Right ventricle myocardium superior (tissue), 1 donor: ENCODE data around the gene SH3BP4. TPM values are rescaled to one million over a fixed set of nuclear protein-coding genes. Genes with fewer than 3 reads are reported as not detected.

Experiments used
- ATAC-seq: fragments of 200-7000 bp; cut with Tn5 transposase; one replicate; pipeline ENCODE4 v1.9.1; 2020; ENCODE audit warnings: mild to moderate bottlenecking; ENCODE audit not compliant: poor library complexity
- DNase-seq: peaks from one replicate; pipeline ENCODE4 v3.0.0-alpha.2; 2020
- intact Hi-C: fragments of 100-400 bp; cut with DNase I; formaldehyde crosslinking; loops from one replicate; pipeline ENCODE4 v1.11.2; 2022
- total RNA-seq: library from RNA; stranded (reverse); fragmentation: NEBNext Ultra II Directional; extraction: Animal tissue kit (Norgen Biotek cat#: 25700); gene quantifications from one replicate; pipeline ENCODE4 v1.2.1, GENCODE V29; 2021
- donor health status: DM: no; HTN: yes; CAD: no; lungs with severe emphysema.

SH3BP4 gene
- total RNA-seq, 1 donor from 2014 or later = 9.0 TPM

- ATAC-seq (peak; percentile 30), DNase-seq (peak; percentile 36)
- intact Hi-C loops = no loop called here
These were observed 73.3 kb downstream of the SH3BP4 start for GRCh38 chr2:235024931-235025773.

GRCh38 chr2:235025800-235026536, 74.2 kb downstream of the SH3BP4 start:
- peak; percentile 13 for DNase-seq
- ATAC-seq = no peak
- intact Hi-C loops = no loop called here

- ATAC-seq (peak; percentile 79), DNase-seq (peak; percentile 72)
- intact Hi-C loops = no loop called here
These were observed 75.1 kb downstream of the SH3BP4 start for GRCh38 chr2:235026649-235027557.

- intact Hi-C loops = no loop called here
- DNase-seq (peak; percentile 40), ATAC-seq (no peak)
These were observed 75.9 kb downstream of the SH3BP4 start for GRCh38 chr2:235027558-235028214.

GRCh38 chr2:235028646-235029045, 76.8 kb downstream of the SH3BP4 start:
- DNase-seq (peak; percentile 23), ATAC-seq (no peak)
- intact Hi-C loops = no loop called here

- intact Hi-C loops = no loop called here
- no peak for ATAC-seq
- peak; percentile 17 for DNase-seq
These were observed 77.2 kb downstream of the SH3BP4 start for GRCh38 chr2:235029054-235029453.

- no peak for ATAC-seq
- no peak for DNase-seq
- intact Hi-C loops = no loop called here
These were observed 78.3 kb downstream of the SH3BP4 start for GRCh38 chr2:235030126-235030525.

- no peak for ATAC-seq
- peak; percentile 8 for DNase-seq
- intact Hi-C loops = no loop called here
These were observed 79.1 kb downstream of the SH3BP4 start for GRCh38 chr2:235030936-235031335.

- intact Hi-C loops = no loop called here
- DNase-seq (peak; percentile 27), ATAC-seq (no peak)
These were observed 80.0 kb downstream of the SH3BP4 start for GRCh38 chr2:235031686-235032373.

GRCh38 chr2:235032466-235032865, 80.6 kb downstream of the SH3BP4 start:
- ATAC-seq (no peak), DNase-seq (peak; percentile 21)
- intact Hi-C loops = no loop called here

GRCh38 chr2:235032949-235033348, 81.1 kb downstream of the SH3BP4 start:
- intact Hi-C loops = no loop called here
- ATAC-seq = no peak
- DNase-seq = peak; percentile 26

GRCh38 chr2:235034265-235035118, 82.7 kb downstream of the SH3BP4 start:
- intact Hi-C loops = no loop called here
- peak; percentile 18 for DNase-seq

GRCh38 chr2:235037604-235038166, 85.9 kb downstream of the SH3BP4 start:
- DNase-seq (peak; percentile 5), ATAC-seq (no peak)
- intact Hi-C loops = no loop called here

More at GRCh38 chr2:235034265-235035118, 82.7 kb downstream of the SH3BP4 start:
- ATAC-seq = no peak

GRCh38 chr2:235041221-235041917, 89.6 kb downstream of the SH3BP4 start:
- intact Hi-C loops = no loop called here
- ATAC-seq = no peak
- peak; percentile 19 for DNase-seq

GRCh38 chr2:235041918-235042575, 90.2 kb downstream of the SH3BP4 start:
- ATAC-seq (no peak), DNase-seq (peak; percentile 19)
- intact Hi-C loops = no loop called here
